OCI-LY7 (cell line): Measurements from ENCODE around the gene FUT2. TPM values are rescaled to one million over a fixed set of nuclear protein-coding genes. Genes with fewer than 3 reads are reported as not detected.

Experiments
- BruUV-seq: library from RNA; stranded (reverse); fragments of 400-500 nt; replicated peaks from 2 replicates; lab custom pipeline; 2021; lab: Mats Ljungman, UMichigan
- CTCF ChIA-PET: fragments of 300-600 bp; sonication (Branson Sonifier 250); formaldehyde crosslinking; loops from one replicate; lab custom pipeline; 2022; ENCODE audit warnings: antibody characterized with exemption; ENCODE audit not compliant: unreplicated experiment; lab: Charles Lee
- POLR2A ChIA-PET: fragments of 300-600 bp; sonication (Branson Sonifier 250); formaldehyde crosslinking; loops from one replicate; lab custom pipeline; 2022; ENCODE audit warnings: antibody characterized with exemption; lab: Charles Lee
- DNase-seq: peaks from one replicate; pipeline ENCODE4 v3.0.0-alpha.2; 2015; ENCODE audit warnings: low spot score
- H2AFZ ChIP-seq: fragments of 200-600 bp; sonication (generic), shearing (Covaris generic); 2 replicates; pipeline ENCODE4 v1.6.1; 2014; ENCODE audit warnings: mild to moderate bottlenecking, antibody characterized with exemption, low read length, moderate library complexity
- H3K27ac ChIP-seq: fragments of 200-600 bp; sonication (generic); 2 replicates; pipeline ENCODE4 v1.5.1; 2014; ENCODE audit warnings: mixed run types, low read depth, mild to moderate bottlenecking, moderate library complexity, low read length, inconsistent platforms; ENCODE audit not compliant: poor library complexity, severe bottlenecking
- H3K36me3 ChIP-seq: fragments of 200-600 bp; sonication (generic); 2 replicates; pipeline ENCODE4 v1.6.1; 2014; ENCODE audit warnings: mild to moderate bottlenecking, antibody characterized with exemption, low read length, moderate library complexity, mixed read lengths; ENCODE audit not compliant: insufficient read depth
- H3K4me1 ChIP-seq: fragments of 200-600 bp; sonication (generic); 2 replicates; pipeline ENCODE4 v1.5.1; 2014; ENCODE audit warnings: mild to moderate bottlenecking, low read length; ENCODE audit not compliant: insufficient read depth, poor library complexity, severe bottlenecking
- H3K4me2 ChIP-seq: fragments of 200-600 bp; sonication (generic); 2 replicates; pipeline ENCODE4 v1.6.1; 2014; ENCODE audit warnings: mild to moderate bottlenecking, low read length
- H3K4me3 ChIP-seq: fragments of 200-600 bp; sonication (generic); 2 replicates; pipeline ENCODE4 v1.5.1; 2014; ENCODE audit warnings: mild to moderate bottlenecking, low read depth, low read length; ENCODE audit not compliant: poor library complexity, severe bottlenecking
- H3K79me2 ChIP-seq: fragments of 200-600 bp; sonication (generic); 2 replicates; pipeline ENCODE4 v1.6.1; 2016; ENCODE audit warnings: low read depth, mild to moderate bottlenecking, low read length, moderate library complexity, mixed read lengths; ENCODE audit not compliant: insufficient read depth
- H3K9me2 ChIP-seq: fragments of 200-600 bp; sonication (generic); 2 replicates; pipeline ENCODE4 v1.6.1; 2016; ENCODE audit warnings: mild to moderate bottlenecking, low read length, mixed read lengths; ENCODE audit not compliant: insufficient read depth
- H3K9me3 ChIP-seq: fragments of 200-600 bp; sonication (generic); 2 replicates; pipeline ENCODE4 v1.6.1; 2014; ENCODE audit warnings: mild to moderate bottlenecking, mixed run types, low read length, mixed read lengths
- H4K20me1 ChIP-seq: fragments of 200-600 bp; sonication (generic); 2 replicates; pipeline ENCODE4 v1.6.1; 2014; ENCODE audit warnings: mild to moderate bottlenecking, antibody characterized with exemption, low read length, moderate library complexity, mixed read lengths; ENCODE audit not compliant: insufficient read depth
- EZH2phosphoT487 ChIP-seq: fragments of 200-600 bp; sonication (generic); IDR thresholded peaks from 2 replicates; pipeline ENCODE4 v1.6.1; 2018; ENCODE audit warnings: low read depth, borderline replicate concordance, mild to moderate bottlenecking, mixed run types, antibody characterized with exemption, low read length, moderate library complexity, mixed read lengths
- intact Hi-C: fragments of 100-400 bp; cut with micrococcal nuclease; formaldehyde crosslinking; loops from one replicate; pipeline ENCODE4 v1.10.0; 2022; ENCODE audit not compliant: unreplicated experiment
- total RNA-seq, 2 experiments: library from RNA; depleted of rRNA in 1 of 2; stranded (reverse); fragments of >200 nt in 1 of 2; shearing (Covaris generic) in 1 of 2; gene quantifications; 2 replicates each; pipeline ENCODE4 v1.2.3, GENCODE V29; 2014 to 2022
- TF ChIP-seq, protein P1 (sequence below): fragments of 200-600 bp; sonication (generic); conservative IDR thresholded peaks from 2 replicates; pipeline ENCODE4 v1.5.1; 2014; ENCODE audit warnings: mild to moderate bottlenecking, antibody characterized with exemption, low read length, moderate library complexity, mixed read lengths

The FUT2 gene
- total RNA-seq, 2 experiments from 2014 or later, result not detected

DNA sequence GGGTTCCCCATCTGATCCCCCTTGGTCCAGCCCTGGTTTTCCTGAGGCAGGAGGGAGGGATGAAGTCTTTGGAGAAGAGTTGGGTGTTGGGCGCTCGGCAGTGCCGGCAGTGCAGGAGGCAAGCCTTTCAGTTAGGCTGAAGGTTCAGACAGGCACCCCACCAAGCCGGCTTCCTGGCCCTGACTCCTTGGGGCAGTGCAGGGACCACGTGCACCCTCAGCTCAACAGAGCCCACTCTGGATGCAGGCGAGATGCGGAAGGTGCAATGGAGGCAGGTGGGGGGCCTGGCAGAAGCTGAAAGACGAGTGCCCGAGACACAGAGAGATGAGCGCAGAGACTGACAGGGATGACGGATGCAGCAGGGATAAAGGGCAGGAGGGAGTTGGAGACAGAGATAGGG lies 12.7 kb downstream of the FUT2 start:
- Histone ChIP-seq H3K36me3 (no peaks in the 10 kb centered on the region), H3K4me1 (peaks cover 8% of the 10 kb centered on the region), H3K9me3 (no peaks in the 10 kb centered on the region), H3K27ac (no peak overlapping the region), H3K4me2 (no peak overlapping the region), H2AFZ (no peak overlapping the region), H3K4me3 (no peak overlapping the region), H3K9me2 (no peaks in the 10 kb centered on the region), H4K20me1 (no peaks in the 10 kb centered on the region), H3K79me2 (no peaks in the 10 kb centered on the region)
- ChIA-PET POLR2A (no interaction called here), CTCF (no interaction called here)
- no TSS peak for BruUV-seq
- DNase-seq, result no peak
- no peak for TF ChIP-seq EZH2phosphoT487
- TF ChIP-seq, protein P1, sequence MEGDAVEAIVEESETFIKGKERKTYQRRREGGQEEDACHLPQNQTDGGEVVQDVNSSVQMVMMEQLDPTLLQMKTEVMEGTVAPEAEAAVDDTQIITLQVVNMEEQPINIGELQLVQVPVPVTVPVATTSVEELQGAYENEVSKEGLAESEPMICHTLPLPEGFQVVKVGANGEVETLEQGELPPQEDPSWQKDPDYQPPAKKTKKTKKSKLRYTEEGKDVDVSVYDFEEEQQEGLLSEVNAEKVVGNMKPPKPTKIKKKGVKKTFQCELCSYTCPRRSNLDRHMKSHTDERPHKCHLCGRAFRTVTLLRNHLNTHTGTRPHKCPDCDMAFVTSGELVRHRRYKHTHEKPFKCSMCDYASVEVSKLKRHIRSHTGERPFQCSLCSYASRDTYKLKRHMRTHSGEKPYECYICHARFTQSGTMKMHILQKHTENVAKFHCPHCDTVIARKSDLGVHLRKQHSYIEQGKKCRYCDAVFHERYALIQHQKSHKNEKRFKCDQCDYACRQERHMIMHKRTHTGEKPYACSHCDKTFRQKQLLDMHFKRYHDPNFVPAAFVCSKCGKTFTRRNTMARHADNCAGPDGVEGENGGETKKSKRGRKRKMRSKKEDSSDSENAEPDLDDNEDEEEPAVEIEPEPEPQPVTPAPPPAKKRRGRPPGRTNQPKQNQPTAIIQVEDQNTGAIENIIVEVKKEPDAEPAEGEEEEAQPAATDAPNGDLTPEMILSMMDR, result no peak
- intact Hi-C loops, result no loop called here

DNA sequence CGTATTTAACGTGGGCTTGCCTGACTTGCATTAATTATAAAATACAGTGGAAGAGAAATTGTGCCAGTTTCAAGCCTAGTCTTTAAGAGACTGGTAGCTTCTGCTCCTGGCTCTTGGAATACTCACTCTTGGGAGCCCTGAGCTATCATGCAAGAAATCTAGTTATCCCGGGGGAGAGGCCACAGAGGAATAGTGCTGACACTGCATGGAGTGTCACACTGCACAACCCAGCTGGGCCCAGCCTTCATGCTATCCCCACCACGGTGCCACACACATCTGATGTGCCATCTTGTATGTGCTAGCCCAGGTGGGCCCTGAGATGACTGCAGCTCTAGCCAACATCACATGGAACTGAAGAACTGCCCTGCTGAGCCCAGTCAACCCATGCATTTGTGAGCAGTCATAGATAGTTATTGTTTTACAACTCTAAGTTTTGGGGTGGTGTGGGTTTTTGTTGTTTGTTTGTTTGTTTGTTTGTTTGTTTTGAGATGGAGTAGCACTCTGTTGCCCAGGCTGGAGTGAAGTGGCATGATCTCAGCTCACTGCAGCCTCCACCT lies 15.4 kb downstream of the FUT2 start:
- ChIA-PET POLR2A (interaction anchor here (1.1 kb wide), 1 partner anchor 9 kb away, joined by 3 read pairs; no protein-coding TSS in a partner anchor), CTCF (no interaction called here)
- Histone ChIP-seq H2AFZ (no peak overlapping the region), H3K36me3 (no peaks in the 10 kb centered on the region), H3K4me3 (no peak overlapping the region), H3K9me3 (no peaks in the 10 kb centered on the region), H3K27ac (no peak overlapping the region), H3K4me1 (peaks cover 22% of the 10 kb centered on the region), H3K4me2 (no peak overlapping the region), H3K79me2 (no peaks in the 10 kb centered on the region), H3K9me2 (no peaks in the 10 kb centered on the region), H4K20me1 (no peaks in the 10 kb centered on the region)
- no peak for TF ChIP-seq EZH2phosphoT487
- TF ChIP-seq, protein P1, result no peak
- no peak for DNase-seq
- intact Hi-C loops, result no loop called here
- BruUV-seq, result no TSS peak

DNA sequence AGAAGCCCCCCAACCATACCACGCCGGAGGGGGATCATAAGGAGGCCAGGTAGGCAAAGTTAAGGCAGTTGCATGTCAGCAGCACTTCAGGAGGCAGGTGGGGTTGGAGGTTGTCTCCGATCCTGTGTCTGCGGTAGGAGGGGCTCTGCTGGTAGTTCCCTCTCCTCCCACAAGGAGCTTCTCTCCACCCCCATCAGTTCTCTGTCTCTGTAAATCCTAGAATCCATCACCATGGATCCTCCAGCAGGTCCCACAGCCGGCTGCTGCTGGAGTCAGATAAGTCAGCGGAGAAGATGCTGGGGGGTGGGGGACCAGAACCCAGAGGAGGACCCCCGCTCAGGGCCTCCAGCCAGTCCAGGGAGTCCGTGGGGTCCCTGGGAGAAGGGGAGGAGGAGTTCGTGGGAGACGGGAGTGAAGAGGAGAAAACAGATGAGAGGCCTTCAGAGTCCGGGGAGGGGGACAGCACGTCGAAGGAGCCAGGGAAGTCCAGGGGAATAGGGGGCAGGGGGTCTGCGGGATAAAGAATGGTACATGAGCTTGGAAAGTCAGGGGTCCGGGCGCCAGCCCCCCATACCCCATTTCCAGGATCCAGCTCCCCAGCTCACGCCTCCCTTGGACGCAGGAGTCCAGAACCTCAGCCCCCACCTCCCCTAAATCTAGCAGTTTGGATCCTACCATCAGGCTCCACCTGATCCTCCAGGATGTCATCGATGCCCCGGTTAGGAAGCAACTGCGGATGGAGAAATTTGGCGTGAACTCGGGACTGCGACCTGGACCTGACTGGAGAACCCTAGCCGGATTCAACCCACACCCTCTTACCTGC lies 17.5 kb downstream of the FUT2 start:
- POLR2A ChIA-PET, result interaction anchor here (0.6 to 1.7 kb wide), 3 partner anchors 12 to 72 kb away, joined by 4 to 5 read pairs (median 4); no protein-coding TSS in a partner anchor
- H3K4me2 ChIP-seq, result peak overlapping the region; percentile 78
- no peaks in the 10 kb centered on the region for H3K79me2 ChIP-seq
- TF ChIP-seq EZH2phosphoT487, result no peak
- TF ChIP-seq, protein P1, result peak; percentile 36; the same call in 1 of the 2 replicates
- CTCF ChIA-PET, result no interaction called here
- no TSS peak for BruUV-seq
- H3K27ac ChIP-seq, result no peak overlapping the region
- no peaks in the 10 kb centered on the region for H3K9me2 ChIP-seq
- no peaks in the 10 kb centered on the region for H4K20me1 ChIP-seq
- intact Hi-C loops, result no loop called here
- peaks cover 22% of the 10 kb centered on the region for H3K4me1 ChIP-seq
- DNase-seq, result peak; percentile 30
- no peaks in the 10 kb centered on the region for H3K9me3 ChIP-seq
- peak overlapping the region; percentile 74 for H3K4me3 ChIP-seq
- peak overlapping the region; percentile 88 for H2AFZ ChIP-seq
- no peaks in the 10 kb centered on the region for H3K36me3 ChIP-seq
